ENCODE measurements around the gene TP63.

The TP63 gene

GRCh38 chr3:189868061-189868460 lies 236.9 kb downstream of the TP63 start:
- no peak for TF ChIP-seq CTCF (IDR thresholded peaks at IDR 0.05; ENCODE audit: insufficient read depth, missing control alignments)
- no peak for DNase-seq (ENCODE audit: insufficient read length, low spot score)
- no peak for FAIRE-seq

DNA sequence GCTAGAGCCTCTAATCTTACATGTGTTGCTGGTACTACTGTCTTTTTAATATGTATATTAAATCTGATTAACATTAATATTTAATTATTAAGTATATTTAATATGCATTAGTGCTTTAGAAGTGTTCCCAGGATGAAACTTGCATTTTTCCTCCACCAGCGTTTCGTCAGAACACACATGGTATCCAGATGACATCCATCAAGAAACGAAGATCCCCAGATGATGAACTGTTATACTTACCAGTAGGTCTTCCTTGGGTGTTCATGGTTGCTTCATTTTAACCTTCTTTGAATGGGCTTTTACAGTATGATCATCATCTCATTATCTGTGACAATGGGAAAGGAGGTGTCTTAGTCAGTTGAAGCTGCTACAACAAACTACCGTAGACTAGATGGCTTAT lies 238.0 kb downstream of the TP63 start:
- FAIRE-seq = no peak
- no peak for TF ChIP-seq CTCF (IDR thresholded peaks at IDR 0.05; ENCODE audit: insufficient read depth, missing control alignments)
- no peak for DNase-seq (ENCODE audit: insufficient read length, low spot score)

DNA sequence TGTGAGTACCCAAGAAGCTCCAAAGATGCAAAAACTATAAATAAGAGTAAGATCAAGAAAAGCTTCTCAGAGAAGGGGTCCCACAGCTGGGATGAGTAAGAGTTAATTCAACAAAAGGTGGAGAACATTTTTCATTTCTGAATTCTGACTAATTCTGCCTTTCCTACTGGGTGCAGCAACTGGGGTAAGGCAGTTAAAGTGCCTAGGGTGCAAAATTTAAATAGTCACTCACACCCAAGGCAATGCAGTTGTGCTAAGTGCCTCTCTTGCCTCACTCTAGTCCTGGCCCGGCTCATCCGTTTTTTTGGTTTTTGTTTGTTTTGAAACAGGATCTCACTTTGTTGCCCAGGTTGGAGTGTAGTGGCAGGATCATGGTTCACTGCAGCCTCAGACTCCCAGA lies 240.2 kb downstream of the TP63 start:
- no peak for TF ChIP-seq CTCF (IDR thresholded peaks at IDR 0.05; ENCODE audit: insufficient read depth, missing control alignments)
- DNase-seq (ENCODE audit: insufficient read length, low spot score) (no peak), FAIRE-seq (no peak)

DNA sequence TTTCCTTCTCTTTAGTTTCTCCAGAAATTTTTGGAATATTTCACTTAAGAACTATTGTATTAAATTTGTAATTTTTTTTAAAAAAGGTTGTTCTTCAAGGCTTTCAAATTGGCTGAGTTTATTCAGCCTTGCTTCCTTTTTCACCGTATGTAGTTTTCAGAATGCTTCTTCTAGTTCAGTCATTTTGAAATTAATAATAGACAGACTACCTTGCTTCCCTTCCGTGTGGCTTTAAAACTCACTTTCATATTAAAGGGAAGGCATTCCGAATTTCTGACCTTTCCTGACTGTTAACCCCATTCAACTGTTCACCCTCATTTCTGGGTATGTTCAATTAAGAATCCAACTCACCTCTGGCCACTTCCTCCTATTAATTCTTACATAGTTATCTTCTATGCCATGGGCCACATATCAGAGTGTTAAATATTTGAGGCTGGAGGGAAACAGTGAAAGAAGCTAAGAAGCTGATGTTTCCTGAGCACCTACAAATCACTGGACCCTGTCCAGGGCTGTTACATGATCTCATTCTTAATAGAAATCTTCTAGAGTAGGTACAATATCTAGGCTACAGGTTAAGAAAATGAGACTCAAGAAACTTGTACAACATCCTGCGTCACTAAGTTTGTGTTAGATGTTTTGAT lies 252.0 kb downstream of the TP63 start:
- TF ChIP-seq CTCF (IDR thresholded peaks at IDR 0.05; ENCODE audit: insufficient read depth, missing control alignments) = no peak
- FAIRE-seq (no peak), DNase-seq (ENCODE audit: insufficient read length, low spot score) (no peak)

DNA sequence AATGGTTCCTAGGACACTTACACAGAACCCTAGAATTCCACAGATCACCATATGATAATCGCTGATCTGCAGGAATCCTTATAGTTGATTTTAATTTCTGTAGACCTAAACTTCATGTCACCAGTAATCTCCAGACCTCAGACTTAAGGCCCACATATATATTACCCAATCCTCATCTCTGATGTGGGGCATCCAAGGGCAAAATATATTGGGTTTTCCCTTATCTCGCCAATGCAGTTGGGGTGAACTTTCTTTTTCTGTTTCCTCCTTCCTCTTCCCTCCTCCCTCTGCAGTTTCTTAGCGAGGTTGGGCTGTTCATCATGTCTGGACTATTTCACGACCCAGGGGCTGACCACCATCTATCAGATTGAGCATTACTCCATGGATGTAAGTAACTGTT lies 259.3 kb downstream of the TP63 start:
- no peak for DNase-seq (ENCODE audit: insufficient read length, low spot score)
- no peak for FAIRE-seq
- TF ChIP-seq CTCF (IDR thresholded peaks at IDR 0.05; ENCODE audit: insufficient read depth, missing control alignments) = no peak

DNA sequence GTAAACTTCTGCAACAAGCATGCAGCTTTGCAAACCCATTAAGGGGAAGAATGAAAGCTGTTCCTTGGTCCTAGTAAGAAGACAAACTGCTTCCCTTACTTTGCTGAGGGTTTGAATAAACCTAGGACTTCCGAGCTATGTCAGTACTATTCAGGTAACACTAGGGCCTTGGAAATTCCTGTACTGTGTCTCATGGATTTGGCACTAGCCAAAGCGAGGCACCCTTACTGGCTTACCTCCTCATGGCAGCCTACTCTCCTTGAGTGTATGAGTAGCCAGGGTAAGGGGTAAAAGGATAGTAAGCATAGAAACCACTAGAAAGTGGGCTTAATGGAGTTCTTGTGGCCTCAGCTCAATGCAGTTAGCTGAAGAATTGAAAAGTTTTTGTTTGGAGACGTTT lies 265.3 kb downstream of the TP63 start:
- DNase-seq (ENCODE audit: insufficient read length, low spot score) (no peak), FAIRE-seq (no peak)
- no peak for TF ChIP-seq CTCF (IDR thresholded peaks at IDR 0.05; ENCODE audit: insufficient read depth, missing control alignments)

GRCh38 chr3:189897406-189897805 lies 266.2 kb downstream of the TP63 start:
- FAIRE-seq = no peak
- no peak for DNase-seq (ENCODE audit: insufficient read length, low spot score)
- TF ChIP-seq CTCF (IDR thresholded peaks at IDR 0.05; ENCODE audit: insufficient read depth, missing control alignments) = no peak
